ENCODE results near the gene SOX10. TPM values are rescaled to one million over a fixed set of nuclear protein-coding genes. Genes with fewer than 3 reads are reported as not detected.
A peak's percentile ranks its signal among the peaks of the same experiment; 100 is the strongest.

The SOX10 gene
- total and polyA plus RNA-seq, 9 of the 15 experiments (the other 6 are each of a cell fraction or from before 2014, with no cell fraction given), result not detected

DNA sequence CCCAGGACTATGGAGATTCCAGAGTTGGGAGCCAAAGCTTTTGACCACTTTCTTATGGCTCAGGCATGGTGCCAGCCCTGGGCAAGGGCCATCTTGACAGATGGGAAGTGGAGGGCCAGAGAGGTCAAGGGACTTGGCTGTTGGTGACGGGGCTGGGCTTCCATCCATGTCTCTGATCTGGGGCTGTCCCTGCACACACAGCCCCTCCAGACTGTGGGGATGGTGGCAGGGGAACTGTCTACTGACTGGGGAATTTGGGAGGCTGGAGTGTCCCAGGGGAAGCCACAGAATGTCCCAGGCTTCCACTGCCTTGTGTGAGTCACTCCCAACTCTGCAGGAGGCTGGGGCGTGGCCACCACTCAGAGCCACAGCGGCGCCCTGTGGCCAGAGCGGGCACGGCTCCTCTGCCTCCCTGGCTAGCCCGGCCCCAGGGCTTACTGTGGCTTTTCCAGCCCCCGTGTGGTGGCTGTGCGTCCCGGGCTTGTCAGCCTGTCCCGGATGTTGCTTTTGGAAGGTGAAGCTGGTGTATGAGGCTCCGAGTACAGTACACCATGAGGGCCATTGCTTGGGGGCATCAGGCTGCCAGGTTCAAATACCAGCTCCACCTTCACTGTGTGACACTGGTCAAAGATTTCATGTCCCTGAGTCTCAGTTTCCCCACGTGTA is 50.5 kb downstream of the SOX10 start (continued):
- TF ChIP-seq ZNF146 (CRISPR knock-in tag; IDR thresholded peaks at IDR 0.05; ENCODE audit: unreplicated experiment), result no peak
- TF ChIP-seq, protein P1, sequence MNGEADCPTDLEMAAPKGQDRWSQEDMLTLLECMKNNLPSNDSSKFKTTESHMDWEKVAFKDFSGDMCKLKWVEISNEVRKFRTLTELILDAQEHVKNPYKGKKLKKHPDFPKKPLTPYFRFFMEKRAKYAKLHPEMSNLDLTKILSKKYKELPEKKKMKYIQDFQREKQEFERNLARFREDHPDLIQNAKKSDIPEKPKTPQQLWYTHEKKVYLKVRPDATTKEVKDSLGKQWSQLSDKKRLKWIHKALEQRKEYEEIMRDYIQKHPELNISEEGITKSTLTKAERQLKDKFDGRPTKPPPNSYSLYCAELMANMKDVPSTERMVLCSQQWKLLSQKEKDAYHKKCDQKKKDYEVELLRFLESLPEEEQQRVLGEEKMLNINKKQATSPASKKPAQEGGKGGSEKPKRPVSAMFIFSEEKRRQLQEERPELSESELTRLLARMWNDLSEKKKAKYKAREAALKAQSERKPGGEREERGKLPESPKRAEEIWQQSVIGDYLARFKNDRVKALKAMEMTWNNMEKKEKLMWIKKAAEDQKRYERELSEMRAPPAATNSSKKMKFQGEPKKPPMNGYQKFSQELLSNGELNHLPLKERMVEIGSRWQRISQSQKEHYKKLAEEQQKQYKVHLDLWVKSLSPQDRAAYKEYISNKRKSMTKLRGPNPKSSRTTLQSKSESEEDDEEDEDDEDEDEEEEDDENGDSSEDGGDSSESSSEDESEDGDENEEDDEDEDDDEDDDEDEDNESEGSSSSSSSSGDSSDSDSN (IDR thresholded peaks at IDR 0.05; ENCODE audit: borderline replicate concordance in 1 of 2, low read depth in 2 of 2, low read length in 2 of 2), result peak in 1 of 2 experiments; percentile 75; a peak in 1 of 4 replicates
- TF ChIP-seq ATF1 (CRISPR knock-in tag; IDR thresholded peaks at IDR 0.05), result no peak
- TF ChIP-seq ATF1 (tag; IDR thresholded peaks at IDR 0.05), result peak; percentile 36
- TF ChIP-seq HDAC6 (IDR thresholded peaks at IDR 0.05; ENCODE audit: low read depth, low read length), result no peak
- peak; percentile 50; the same call in 1 of the 2 replicates for TF ChIP-seq POLR2G (IDR thresholded peaks at IDR 0.05; ENCODE audit: low read depth, low read length)
- peak; percentile 40; the same call in 1 of the 2 replicates for TF ChIP-seq EP400 (IDR thresholded peaks at IDR 0.05)
- TF ChIP-seq RCOR1 (IDR thresholded peaks at IDR 0.05; ENCODE audit: borderline replicate concordance in 1 of 2, low read depth in 2 of 2, low read length in 2 of 2), result peak in 1 of 2 experiments; percentile 30; a peak in 1 of 4 replicates
- 0 out of 4 replicates have a peak, but pooled peaks of 1 of the 2 experiments have one; percentile 28 for TF ChIP-seq TEAD1 (CRISPR knock-in tag; IDR thresholded peaks at IDR 0.05)
- TF ChIP-seq TBP (optimal IDR thresholded peaks at IDR 0.05; ENCODE audit: low read depth, low read length), result peak; percentile 18
- TF ChIP-seq PRPF4 (IDR thresholded peaks at IDR 0.05; ENCODE audit: insufficient read depth, low read depth, low read length, poor library complexity, severe bottlenecking), result no peak
- peak; percentile 58 for TF ChIP-seq HCFC1 (IDR thresholded peaks at IDR 0.05; ENCODE audit: low read depth, low read length)
- peak; percentile 61; the same call in 1 of the 2 replicates for TF ChIP-seq ESRRA (IDR thresholded peaks at IDR 0.05; ENCODE audit: borderline replicate concordance, low read depth)
- TF ChIP-seq, protein P2, sequence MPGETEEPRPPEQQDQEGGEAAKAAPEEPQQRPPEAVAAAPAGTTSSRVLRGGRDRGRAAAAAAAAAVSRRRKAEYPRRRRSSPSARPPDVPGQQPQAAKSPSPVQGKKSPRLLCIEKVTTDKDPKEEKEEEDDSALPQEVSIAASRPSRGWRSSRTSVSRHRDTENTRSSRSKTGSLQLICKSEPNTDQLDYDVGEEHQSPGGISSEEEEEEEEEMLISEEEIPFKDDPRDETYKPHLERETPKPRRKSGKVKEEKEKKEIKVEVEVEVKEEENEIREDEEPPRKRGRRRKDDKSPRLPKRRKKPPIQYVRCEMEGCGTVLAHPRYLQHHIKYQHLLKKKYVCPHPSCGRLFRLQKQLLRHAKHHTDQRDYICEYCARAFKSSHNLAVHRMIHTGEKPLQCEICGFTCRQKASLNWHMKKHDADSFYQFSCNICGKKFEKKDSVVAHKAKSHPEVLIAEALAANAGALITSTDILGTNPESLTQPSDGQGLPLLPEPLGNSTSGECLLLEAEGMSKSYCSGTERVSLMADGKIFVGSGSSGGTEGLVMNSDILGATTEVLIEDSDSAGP (CRISPR knock-in tag; IDR thresholded peaks at IDR 0.05), result no peak
- TF ChIP-seq TRIM24 (IDR thresholded peaks at IDR 0.05), result no peak
- peak; percentile 45 to 86; a peak in 3 of 4 replicates for TF ChIP-seq MAZ (CRISPR knock-in tag; conservative IDR thresholded peaks at IDR 0.05 in 1 of 2, IDR thresholded peaks at IDR 0.05 in 1 of 2)
- TF ChIP-seq, protein P3, sequence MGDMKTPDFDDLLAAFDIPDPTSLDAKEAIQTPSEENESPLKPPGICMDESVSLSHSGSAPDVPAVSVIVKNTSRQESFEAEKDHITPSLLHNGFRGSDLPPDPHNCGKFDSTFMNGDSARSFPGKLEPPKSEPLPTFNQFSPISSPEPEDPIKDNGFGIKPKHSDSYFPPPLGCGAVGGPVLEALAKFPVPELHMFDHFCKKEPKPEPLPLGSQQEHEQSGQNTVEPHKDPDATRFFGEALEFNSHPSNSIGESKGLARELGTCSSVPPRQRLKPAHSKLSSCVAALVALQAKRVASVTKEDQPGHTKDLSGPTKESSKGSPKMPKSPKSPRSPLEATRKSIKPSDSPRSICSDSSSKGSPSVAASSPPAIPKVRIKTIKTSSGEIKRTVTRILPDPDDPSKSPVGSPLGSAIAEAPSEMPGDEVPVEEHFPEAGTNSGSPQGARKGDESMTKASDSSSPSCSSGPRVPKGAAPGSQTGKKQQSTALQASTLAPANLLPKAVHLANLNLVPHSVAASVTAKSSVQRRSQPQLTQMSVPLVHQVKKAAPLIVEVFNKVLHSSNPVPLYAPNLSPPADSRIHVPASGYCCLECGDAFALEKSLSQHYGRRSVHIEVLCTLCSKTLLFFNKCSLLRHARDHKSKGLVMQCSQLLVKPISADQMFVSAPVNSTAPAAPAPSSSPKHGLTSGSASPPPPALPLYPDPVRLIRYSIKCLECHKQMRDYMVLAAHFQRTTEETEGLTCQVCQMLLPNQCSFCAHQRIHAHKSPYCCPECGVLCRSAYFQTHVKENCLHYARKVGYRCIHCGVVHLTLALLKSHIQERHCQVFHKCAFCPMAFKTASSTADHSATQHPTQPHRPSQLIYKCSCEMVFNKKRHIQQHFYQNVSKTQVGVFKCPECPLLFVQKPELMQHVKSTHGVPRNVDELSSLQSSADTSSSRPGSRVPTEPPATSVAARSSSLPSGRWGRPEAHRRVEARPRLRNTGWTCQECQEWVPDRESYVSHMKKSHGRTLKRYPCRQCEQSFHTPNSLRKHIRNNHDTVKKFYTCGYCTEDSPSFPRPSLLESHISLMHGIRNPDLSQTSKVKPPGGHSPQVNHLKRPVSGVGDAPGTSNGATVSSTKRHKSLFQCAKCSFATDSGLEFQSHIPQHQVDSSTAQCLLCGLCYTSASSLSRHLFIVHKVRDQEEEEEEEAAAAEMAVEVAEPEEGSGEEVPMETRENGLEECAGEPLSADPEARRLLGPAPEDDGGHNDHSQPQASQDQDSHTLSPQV (IDR thresholded peaks at IDR 0.05), result 0 out of 2 replicates have a peak, but pooled peaks have one; percentile 59
- TF ChIP-seq ZEB2 (IDR thresholded peaks at IDR 0.05), result no peak
- TF ChIP-seq FIP1L1 (IDR thresholded peaks at IDR 0.05; ENCODE audit: low read depth, low read length, poor library complexity, severe bottlenecking), result peak; percentile 32
